Right atrium auricular region (tissue), 2 donors: ENCODE results near the gene NUDT4. TPM values are rescaled to one million over a fixed set of nuclear protein-coding genes. Genes with fewer than 3 reads are reported as not detected.

Source experiments
- DNase-seq: peaks from one replicate; pipeline ENCODE4 v3.0.0-alpha.2; 2019; ENCODE audit warnings: low spot score
- H3K27ac ChIP-seq, 2 donors: fragments of 200-600 bp; sonication (generic); 1 replicate in 1 of 2; 2 replicates in 1 of 2; pipeline ENCODE4 v1.5.1; 2016 to 2019
- H3K27me3 ChIP-seq, 2 donors: fragments of 200-600 bp; sonication (generic); one replicate each; pipeline versions ENCODE4 v1.5.1 to v1.6.0; 2017 to 2019
- H3K36me3 ChIP-seq: fragments of 200-600 bp; sonication (generic); one replicate; pipeline ENCODE4 v1.5.1; 2016
- H3K4me1 ChIP-seq, 2 donors: fragments of 200-600 bp; sonication (generic); one replicate each; pipeline versions ENCODE4 v1.5.1 to v1.6.0; 2017 to 2019
- H3K4me3 ChIP-seq, 2 donors: fragments of 200-600 bp; sonication (generic); 1 replicate in 1 of 2; 2 replicates in 1 of 2; pipeline ENCODE4 v1.5.1; 2017 to 2019; ENCODE audit warnings: mild to moderate bottlenecking in 1 of 2, moderate library complexity in 1 of 2
- H3K9me3 ChIP-seq, 2 donors: fragments of 200-600 bp; sonication (generic); one replicate each; pipeline ENCODE4 v1.5.1; 2019
- total RNA-seq, 2 donors: library from RNA; depleted of rRNA; stranded (reverse); fragments of >200 nt; gene quantifications; one replicate each; pipeline ENCODE4 v1.1.0, GENCODE V29; 2016
- TF ChIP-seq, protein P1 (sequence below), 2 donors: fragments of 200-600 bp; sonication (generic); IDR thresholded peaks; one replicate each; pipeline ENCODE4 v1.5.1; 2019; ENCODE audit warnings: antibody characterized with exemption in 2 of 2

NUDT4 gene
- total RNA-seq, 2 donors from 2014 or later = 103 to 158 TPM

DNA sequence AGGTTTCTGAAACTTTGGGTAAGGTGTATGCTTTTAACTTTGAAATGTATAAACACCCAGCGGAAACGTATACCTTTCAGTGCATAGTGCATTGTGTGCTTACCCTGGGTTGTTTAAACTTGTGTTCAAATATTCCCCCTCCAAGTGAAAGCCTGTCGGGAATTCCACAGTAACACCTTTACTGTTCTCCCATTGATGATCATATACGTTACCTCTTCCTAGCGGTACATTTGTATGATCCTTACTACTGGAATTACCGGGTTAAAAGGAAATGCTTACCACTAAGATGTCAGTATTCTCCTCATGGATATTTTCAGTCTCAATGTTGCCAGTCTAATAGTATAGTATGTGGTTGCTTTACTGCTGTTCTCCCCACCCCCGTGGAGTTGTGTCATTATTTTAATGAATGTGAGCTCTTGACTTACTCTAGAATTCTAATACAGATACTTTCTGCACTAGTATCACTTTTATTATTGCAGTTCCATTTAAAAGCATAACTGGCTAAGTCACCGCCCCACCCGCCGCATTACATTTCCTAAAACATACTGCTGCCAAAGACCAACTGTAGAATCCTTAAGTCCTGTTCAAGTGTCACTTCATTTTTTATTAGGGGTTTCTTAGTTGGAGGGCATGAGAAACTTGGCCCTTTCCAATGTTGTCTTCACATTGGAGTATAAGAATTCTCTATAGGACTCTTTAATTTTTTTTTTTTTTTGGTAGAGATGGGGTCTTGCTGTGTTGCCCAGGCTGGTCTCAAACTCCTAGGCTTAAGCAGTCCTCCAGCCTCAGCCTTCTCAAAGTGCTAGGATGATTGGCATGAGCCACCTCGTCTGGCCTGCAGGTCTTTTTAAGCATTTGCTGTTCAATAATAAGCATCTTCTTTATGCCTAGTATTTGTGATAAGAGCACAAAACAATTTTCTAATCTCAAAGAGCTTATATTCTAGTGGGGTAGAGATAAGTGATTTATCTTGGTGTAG lies 24.9 kb downstream of the NUDT4 start:
- H3K4me1 ChIP-seq = peaks cover 0 to 5% of the 10 kb centered on the region in 2 donors
- no peaks in the 10 kb centered on the region for H3K27me3 ChIP-seq
- H3K4me3 ChIP-seq = no peak overlapping the region
- H3K9me3 ChIP-seq = no peaks in the 10 kb centered on the region
- no peak for DNase-seq
- peaks cover 12% of the 10 kb centered on the region for H3K36me3 ChIP-seq
- H3K27ac ChIP-seq = no peak overlapping the region
- TF ChIP-seq, protein P1, sequence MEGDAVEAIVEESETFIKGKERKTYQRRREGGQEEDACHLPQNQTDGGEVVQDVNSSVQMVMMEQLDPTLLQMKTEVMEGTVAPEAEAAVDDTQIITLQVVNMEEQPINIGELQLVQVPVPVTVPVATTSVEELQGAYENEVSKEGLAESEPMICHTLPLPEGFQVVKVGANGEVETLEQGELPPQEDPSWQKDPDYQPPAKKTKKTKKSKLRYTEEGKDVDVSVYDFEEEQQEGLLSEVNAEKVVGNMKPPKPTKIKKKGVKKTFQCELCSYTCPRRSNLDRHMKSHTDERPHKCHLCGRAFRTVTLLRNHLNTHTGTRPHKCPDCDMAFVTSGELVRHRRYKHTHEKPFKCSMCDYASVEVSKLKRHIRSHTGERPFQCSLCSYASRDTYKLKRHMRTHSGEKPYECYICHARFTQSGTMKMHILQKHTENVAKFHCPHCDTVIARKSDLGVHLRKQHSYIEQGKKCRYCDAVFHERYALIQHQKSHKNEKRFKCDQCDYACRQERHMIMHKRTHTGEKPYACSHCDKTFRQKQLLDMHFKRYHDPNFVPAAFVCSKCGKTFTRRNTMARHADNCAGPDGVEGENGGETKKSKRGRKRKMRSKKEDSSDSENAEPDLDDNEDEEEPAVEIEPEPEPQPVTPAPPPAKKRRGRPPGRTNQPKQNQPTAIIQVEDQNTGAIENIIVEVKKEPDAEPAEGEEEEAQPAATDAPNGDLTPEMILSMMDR (IDR thresholded peaks at IDR 0.05) = no peak

DNA sequence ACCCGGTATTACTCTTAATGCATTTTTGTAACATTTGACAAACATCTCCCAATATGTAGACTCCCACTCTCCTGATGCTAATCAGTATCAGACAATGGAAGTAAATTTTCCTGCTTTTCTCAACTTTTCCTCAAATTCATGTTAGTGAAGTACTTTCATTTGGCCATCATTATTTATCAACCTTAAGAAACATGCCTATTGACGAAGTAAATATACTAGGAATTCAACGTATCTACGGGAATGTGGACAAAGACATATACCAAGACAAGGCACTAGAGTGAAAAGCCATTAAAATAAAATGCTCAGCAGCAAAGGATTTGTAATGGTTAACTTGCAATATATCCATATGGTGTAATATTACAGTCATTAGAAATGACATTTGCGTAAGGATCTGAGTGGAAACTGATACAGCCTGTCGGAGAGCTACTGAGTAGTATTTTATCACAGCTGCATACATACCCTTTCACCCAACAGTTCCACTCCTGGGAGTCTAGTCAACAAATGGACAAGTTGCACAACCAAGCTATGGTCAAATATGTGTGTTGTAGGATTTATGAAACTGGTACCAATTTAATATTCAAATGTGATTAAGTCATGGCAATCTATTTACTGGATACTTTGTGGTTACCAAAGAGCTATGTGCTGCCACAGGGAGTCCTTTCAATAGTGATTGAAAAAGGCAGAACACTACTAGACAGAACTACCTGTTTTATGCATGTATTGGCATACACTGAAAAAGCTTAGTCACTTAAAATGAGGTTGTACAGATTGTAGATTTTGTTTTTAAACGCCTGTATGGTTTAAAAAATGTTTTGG lies 26.5 kb downstream of the NUDT4 start:
- Histone ChIP-seq H3K9me3 (no peaks in the 10 kb centered on the region), H3K36me3 (peaks cover 6% of the 10 kb centered on the region), H3K27ac (no peak overlapping the region), H3K4me1 (peaks cover 0 to 5% of the 10 kb centered on the region in 2 donors), H3K4me3 (no peak overlapping the region), H3K27me3 (no peaks in the 10 kb centered on the region)
- TF ChIP-seq, protein P1 (IDR thresholded peaks at IDR 0.05) = no peak
- no peak for DNase-seq

DNA sequence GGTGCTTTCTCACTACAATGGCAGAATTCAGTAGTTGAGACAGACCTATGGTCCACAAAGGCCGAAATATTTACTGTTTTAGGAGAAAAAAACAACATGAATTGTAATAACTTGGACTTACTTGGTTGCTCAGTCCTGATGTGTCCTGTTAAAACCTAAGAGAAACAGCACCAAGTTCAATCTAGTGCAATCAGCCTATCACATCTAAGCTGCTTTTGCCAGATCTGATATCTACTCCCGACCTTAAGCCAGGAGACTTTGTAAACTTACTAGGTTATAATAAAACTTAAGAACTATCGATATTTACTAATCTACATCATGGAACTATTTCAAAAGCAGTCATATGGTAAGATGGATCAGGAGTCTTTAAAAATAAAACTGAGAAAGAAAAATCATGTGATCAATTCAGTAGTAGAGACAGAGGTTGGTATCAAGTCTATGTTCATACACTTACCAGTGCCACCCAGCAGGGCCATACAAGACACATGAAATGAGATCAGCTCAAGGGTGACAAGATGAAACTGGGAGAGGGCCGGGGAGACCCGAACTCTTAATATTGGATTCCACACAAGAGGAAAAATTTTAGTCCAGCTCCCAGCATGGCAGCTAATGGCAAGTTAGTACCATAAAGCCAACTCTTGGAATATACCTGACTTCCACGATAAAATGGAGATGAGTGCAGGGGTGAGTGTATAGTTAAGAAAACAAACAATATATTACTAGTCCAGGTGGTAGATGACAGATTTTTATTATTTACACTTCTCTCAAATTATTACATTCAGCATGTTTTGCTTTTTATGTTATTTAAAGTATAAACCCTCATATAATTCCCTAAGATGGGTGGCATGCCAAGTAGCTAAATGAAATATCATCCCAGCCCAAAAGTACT lies 27.5 kb downstream of the NUDT4 start:
- no peak for DNase-seq
- TF ChIP-seq, protein P1 (IDR thresholded peaks at IDR 0.05) = no peak
- Histone ChIP-seq H3K36me3 (peaks cover 16% of the 10 kb centered on the region), H3K4me3 (no peak overlapping the region), H3K27ac (no peak overlapping the region), H3K4me1 (peaks cover 0 to 5% of the 10 kb centered on the region in 2 donors), H3K27me3 (no peaks in the 10 kb centered on the region), H3K9me3 (no peaks in the 10 kb centered on the region)

DNA sequence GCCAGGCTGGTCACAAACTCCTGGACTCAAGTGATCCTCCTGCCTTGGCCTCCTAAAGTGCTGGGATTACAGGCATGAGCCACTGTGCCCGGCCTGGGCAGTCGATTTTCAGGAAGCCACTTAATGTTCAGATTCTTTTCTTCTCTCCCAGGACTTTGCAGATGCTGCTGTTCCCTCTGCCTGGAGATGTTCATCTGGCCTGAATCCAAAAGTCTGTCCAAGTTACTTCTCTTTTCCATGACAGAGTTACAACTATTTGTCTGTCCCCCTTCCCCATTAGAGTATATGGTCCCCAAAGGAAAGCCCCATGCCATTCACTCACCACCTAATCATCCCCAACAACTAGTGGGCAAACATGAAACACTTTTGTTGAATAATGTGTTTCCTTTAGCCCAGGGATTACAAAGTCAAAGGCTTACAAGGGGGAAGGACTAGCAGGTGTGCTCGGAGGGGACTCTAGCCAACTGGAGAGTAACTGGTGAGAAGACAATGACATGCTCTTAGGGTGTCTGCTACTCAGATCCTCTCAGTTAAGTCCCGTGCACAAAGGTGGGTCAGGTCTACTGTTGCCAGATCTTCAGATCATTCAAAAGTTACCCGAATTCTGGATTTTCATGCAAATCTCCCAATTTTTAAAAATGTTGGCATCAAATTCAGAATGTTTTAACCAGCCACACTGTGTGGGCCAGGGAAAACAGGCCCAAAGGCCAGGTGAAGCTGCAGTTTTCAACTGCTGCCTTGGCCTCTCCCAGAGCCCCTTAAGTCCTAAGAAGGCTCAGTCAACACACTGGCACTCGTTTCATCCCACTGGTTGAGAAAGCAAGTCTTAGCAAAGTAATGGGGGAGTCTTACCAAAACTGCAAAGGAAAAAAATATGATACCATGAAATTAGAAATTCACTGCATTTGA lies 29.6 kb downstream of the NUDT4 start:
- DNase-seq = no peak
- Histone ChIP-seq H3K4me3 (no peak overlapping the region), H3K9me3 (no peaks in the 10 kb centered on the region), H3K36me3 (peaks cover 20% of the 10 kb centered on the region), H3K27me3 (no peaks in the 10 kb centered on the region), H3K4me1 (peaks cover 0 to 22% of the 10 kb centered on the region in 2 donors), H3K27ac (no peak overlapping the region)
- TF ChIP-seq, protein P1 (IDR thresholded peaks at IDR 0.05) = no peak
